Hepatocyte (in vitro differentiated cells): ENCODE measurements around the gene ETFB. TPM values are rescaled to one million over a fixed set of nuclear protein-coding genes. Genes with fewer than 3 reads are reported as not detected.
A peak's percentile ranks its signal among the peaks of the same experiment; 100 is the strongest.

ENCODE experiments used
- DNase-seq: peaks from one replicate; pipeline ENCODE4 v3.0.0-alpha.2; 2016; ENCODE audit warnings: low spot score
- H2AFZ ChIP-seq: fragments of 200-600 bp; sonication (generic); 2 replicates; pipeline ENCODE4 v1.6.0; 2016; ENCODE audit warnings: antibody characterized with exemption, mild to moderate bottlenecking
- H3K27ac ChIP-seq: fragments of 200-600 bp; sonication (generic); 2 replicates; pipeline ENCODE4 v1.5.1; 2016; ENCODE audit warnings: mild to moderate bottlenecking
- H3K27me3 ChIP-seq: fragments of 200-600 bp; sonication (generic); 2 replicates; pipeline ENCODE4 v1.6.1; 2016
- H3K36me3 ChIP-seq: fragments of 200-600 bp; sonication (generic); replicated peaks from 2 replicates; pipeline ENCODE4 v1.5.1; 2016; ENCODE audit warnings: low read depth; ENCODE audit not compliant: insufficient read depth
- H3K4me1 ChIP-seq: fragments of 200-600 bp; sonication (generic); 2 replicates; pipeline ENCODE4 v1.5.1; 2016; ENCODE audit warnings: mild to moderate bottlenecking, moderate library complexity; ENCODE audit not compliant: insufficient read depth
- H3K4me2 ChIP-seq: fragments of 200-600 bp; sonication (generic); 2 replicates; pipeline ENCODE4 v1.6.0; 2016
- H3K4me3 ChIP-seq: fragments of 200-600 bp; sonication (generic); 2 replicates; pipeline ENCODE4 v1.5.1; 2016; ENCODE audit warnings: mild to moderate bottlenecking
- H3K79me2 ChIP-seq: fragments of 200-600 bp; sonication (generic); 2 replicates; pipeline ENCODE4 v1.6.0; 2017; ENCODE audit warnings: mild to moderate bottlenecking
- H3K9me2 ChIP-seq: fragments of 200-600 bp; sonication (generic); replicated peaks from 2 replicates; pipeline ENCODE4 v1.6.0; 2017; ENCODE audit warnings: mild to moderate bottlenecking; ENCODE audit not compliant: insufficient read depth
- H3K9me3 ChIP-seq: fragments of 200-600 bp; sonication (generic); 2 replicates; pipeline ENCODE4 v1.5.1; 2016; ENCODE audit warnings: low read depth, mild to moderate bottlenecking
- H4K20me1 ChIP-seq: fragments of 200-600 bp; sonication (generic); 2 replicates; pipeline ENCODE4 v1.6.0; 2016; ENCODE audit warnings: mild to moderate bottlenecking; ENCODE audit not compliant: insufficient read depth, poor library complexity, severe bottlenecking
- CTCF ChIP-seq: fragments of 200-600 bp; sonication (generic); IDR thresholded peaks from 2 replicates; pipeline ENCODE4 v1.5.1; 2016; ENCODE audit warnings: antibody characterized with exemption, mild to moderate bottlenecking; ENCODE audit not compliant: poor library complexity
- EZH2 ChIP-seq: fragments of 200-600 bp; sonication (generic); IDR thresholded peaks from 2 replicates; pipeline ENCODE4 v1.6.1; 2016; ENCODE audit warnings: antibody characterized with exemption, mild to moderate bottlenecking, borderline replicate concordance
- EZH2phosphoT487 ChIP-seq: fragments of 200-600 bp; sonication (generic); IDR thresholded peaks from one replicate; pipeline ENCODE4 v1.6.1; 2018; ENCODE audit warnings: antibody characterized with exemption, mild to moderate bottlenecking, low read depth, moderate library complexity; ENCODE audit not compliant: unreplicated experiment, severe bottlenecking
- WGBS: methylation state at CpG from one replicate; pipeline ENCODE4 v1.1.6; 2016; ENCODE audit warnings: low lambda C conversion rate; ENCODE audit errors: missing lambda C conversion rate; 5-methylcytosine and 5-hydroxymethylcytosine counted together
- polyA plus RNA-seq: library from polyadenylated mRNA; unstranded; fragments of >200 nt; fragmentation: Nextera tagmentation; extraction: Ambion mirVana; gene quantifications from 2 replicates; pipeline ENCODE4 v1.2.1, GENCODE V29; 2016
- total RNA-seq: library from RNA; depleted of rRNA; stranded (reverse); fragments of >200 nt; gene quantifications from 2 replicates; pipeline ENCODE4 v1.2.3, GENCODE V29; 2014

The ETFB gene
- total and polyA plus RNA-seq, 2 experiments from 2014 or later: 190 to 237 TPM

GRCh38 chr19:51317968-51318367 lies 48.2 kb downstream of the ETFB start:
- no peak for TF ChIP-seq EZH2phosphoT487
- no peak for TF ChIP-seq CTCF
- TF ChIP-seq EZH2: no peak
- no peaks in the 10 kb centered on the region for H3K36me3 ChIP-seq
- no peaks in the 10 kb centered on the region for H3K27me3 ChIP-seq
- no peak overlapping the region for H3K4me3 ChIP-seq
- H3K4me2 ChIP-seq: no peak overlapping the region
- H3K4me1 ChIP-seq: no peaks in the 10 kb centered on the region
- H2AFZ ChIP-seq: no peak overlapping the region
- H3K9me3 ChIP-seq: no peaks in the 10 kb centered on the region
- H3K9me2 ChIP-seq: no peaks in the 10 kb centered on the region
- H3K27ac ChIP-seq: no peak overlapping the region
- H3K79me2 ChIP-seq: no peaks in the 10 kb centered on the region
- 85% methylated on average over 1 of the region's 1 CpG for WGBS
- no peaks in the 10 kb centered on the region for H4K20me1 ChIP-seq
- DNase-seq: no peak

- peak; percentile 41 for DNase-seq
- H3K4me3 ChIP-seq: no peak overlapping the region
- TF ChIP-seq CTCF (no peak), EZH2 (no peak), EZH2phosphoT487 (no peak)
- H3K9me3 ChIP-seq: no peaks in the 10 kb centered on the region
- H3K79me2 ChIP-seq: no peaks in the 10 kb centered on the region
- H3K36me3 ChIP-seq: no peaks in the 10 kb centered on the region
- H3K4me1 ChIP-seq: no peaks in the 10 kb centered on the region
- peaks cover 6% of the 10 kb centered on the region for H3K27me3 ChIP-seq
- H4K20me1 ChIP-seq: no peaks in the 10 kb centered on the region
- no peak overlapping the region for H3K4me2 ChIP-seq
- no peaks in the 10 kb centered on the region for H3K9me2 ChIP-seq
- H2AFZ ChIP-seq: no peak overlapping the region
- no peak overlapping the region for H3K27ac ChIP-seq
- 87% methylated on average over 3 of the region's 3 CpGs for WGBS
Observed at GRCh38 chr19:51317376-51317775, 48.8 kb downstream of the ETFB start.

- 87% methylated on average over 6 of the region's 8 CpGs for WGBS
- H3K9me3 ChIP-seq: no peaks in the 10 kb centered on the region
- H3K9me2 ChIP-seq: no peaks in the 10 kb centered on the region
- H4K20me1 ChIP-seq: no peaks in the 10 kb centered on the region
- peaks cover 12% of the 10 kb centered on the region for H3K27me3 ChIP-seq
- H3K4me1 ChIP-seq: no peaks in the 10 kb centered on the region
- TF ChIP-seq EZH2: no peak
- TF ChIP-seq EZH2phosphoT487: no peak
- no peak for TF ChIP-seq CTCF
- no peaks in the 10 kb centered on the region for H3K79me2 ChIP-seq
- H3K4me3 ChIP-seq: no peak overlapping the region
- no peak overlapping the region for H2AFZ ChIP-seq
- no peak for DNase-seq
- H3K36me3 ChIP-seq: no peaks in the 10 kb centered on the region
- H3K4me2 ChIP-seq: no peak overlapping the region
- no peak overlapping the region for H3K27ac ChIP-seq
Observed at GRCh38 chr19:51316688-51317087, 49.5 kb downstream of the ETFB start.
